Measurements from ENCODE around the gene PLIN4.

The PLIN4 gene

GRCh38 chr19:4488496-4488895 is 29.8 kb downstream of the PLIN4 start:
- no peak for DNase-seq

GRCh38 chr19:4487572-4487971 is 30.7 kb downstream of the PLIN4 start:
- no peak for DNase-seq

DNA sequence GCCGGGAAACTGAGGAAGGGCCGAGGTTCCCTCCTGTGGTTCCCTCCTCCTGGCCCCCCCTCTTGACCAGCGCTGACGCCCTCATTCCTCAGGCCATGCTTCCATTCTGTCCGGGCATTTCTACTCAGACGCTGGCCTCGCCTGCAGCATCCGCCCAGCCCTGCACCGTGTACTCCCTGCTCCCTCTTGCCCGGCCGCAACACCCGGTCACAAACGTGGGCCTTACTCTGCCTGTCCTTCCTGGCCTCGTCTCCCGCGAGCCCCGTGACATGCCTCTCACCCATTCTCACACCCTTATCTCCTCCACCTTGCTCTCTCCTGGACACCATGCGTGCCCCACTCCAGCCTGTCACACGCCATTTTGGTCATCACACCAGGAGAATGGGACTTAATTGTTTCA is 34.9 kb downstream of the PLIN4 start:
- DNase-seq = no peak

GRCh38 chr19:4482721-4483364 is 35.4 kb downstream of the PLIN4 start:
- DNase-seq = no peak

- DNase-seq = no peak
These were observed 41.1 kb downstream of the PLIN4 start for GRCh38 chr19:4477034-4477801.

DNA sequence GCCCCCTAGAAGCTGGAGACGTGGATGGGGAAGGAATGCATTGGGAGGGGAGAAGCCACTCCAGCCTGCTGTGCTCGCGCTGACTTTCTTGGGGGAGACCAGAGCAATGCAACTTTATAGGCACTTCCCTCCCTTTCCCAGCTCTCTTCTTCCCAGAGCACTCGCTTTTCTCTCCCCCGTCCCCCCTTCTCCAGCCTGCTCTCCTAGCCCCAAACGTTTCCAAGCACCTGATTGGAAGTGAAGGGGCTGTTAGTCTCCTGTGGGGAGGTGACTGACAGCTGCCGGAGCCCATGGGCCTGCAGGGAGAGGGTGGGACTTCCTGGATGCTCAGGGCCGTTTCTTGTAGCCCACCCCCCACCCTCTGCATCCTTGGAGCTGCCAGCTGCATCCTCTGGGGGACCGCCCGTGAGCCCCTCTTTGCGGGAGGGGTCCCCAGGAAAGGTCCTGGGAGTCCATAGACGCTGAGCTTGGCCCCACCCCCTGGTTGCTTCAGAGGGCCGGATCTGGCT is 43.7 kb downstream of the PLIN4 start:
- DNase-seq = no peak

DNA sequence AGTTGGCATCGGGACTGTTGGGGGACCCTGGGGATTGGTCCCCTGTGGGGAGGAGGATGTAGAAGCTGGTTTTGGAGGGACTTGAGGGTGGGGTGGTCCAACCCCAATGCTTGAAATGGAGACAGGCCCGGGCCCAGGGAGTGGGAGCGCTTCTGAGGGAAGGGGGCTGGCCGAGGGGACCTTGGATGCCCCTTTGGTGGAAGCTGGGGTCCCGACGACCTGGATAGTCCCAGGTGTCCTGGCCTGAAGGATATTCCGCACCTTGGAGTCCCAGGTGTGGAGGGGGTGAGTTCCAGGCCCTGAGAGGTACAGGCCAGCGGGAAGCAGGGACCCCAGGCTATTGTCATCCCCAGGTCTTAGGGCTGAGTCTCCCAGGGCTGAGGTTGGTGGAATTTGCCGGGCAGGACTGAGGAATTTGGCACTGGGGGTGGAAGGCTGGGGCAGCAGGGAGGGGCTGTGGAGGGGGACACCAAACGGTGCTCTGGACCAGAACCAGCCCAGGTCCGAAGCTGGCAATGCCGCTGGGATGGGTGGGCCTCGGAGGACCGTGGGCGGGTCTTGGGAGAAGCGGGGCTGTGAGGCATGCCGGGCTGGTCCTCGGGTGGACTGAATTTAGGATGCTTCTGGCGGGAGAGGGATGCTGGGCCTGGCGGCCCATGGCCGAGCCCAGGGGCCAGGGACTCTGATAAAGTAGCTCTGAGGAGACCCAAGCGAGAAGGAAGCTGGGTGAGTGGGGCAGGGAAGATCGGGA is 44.3 kb downstream of the PLIN4 start:
- no peak for DNase-seq

DNA sequence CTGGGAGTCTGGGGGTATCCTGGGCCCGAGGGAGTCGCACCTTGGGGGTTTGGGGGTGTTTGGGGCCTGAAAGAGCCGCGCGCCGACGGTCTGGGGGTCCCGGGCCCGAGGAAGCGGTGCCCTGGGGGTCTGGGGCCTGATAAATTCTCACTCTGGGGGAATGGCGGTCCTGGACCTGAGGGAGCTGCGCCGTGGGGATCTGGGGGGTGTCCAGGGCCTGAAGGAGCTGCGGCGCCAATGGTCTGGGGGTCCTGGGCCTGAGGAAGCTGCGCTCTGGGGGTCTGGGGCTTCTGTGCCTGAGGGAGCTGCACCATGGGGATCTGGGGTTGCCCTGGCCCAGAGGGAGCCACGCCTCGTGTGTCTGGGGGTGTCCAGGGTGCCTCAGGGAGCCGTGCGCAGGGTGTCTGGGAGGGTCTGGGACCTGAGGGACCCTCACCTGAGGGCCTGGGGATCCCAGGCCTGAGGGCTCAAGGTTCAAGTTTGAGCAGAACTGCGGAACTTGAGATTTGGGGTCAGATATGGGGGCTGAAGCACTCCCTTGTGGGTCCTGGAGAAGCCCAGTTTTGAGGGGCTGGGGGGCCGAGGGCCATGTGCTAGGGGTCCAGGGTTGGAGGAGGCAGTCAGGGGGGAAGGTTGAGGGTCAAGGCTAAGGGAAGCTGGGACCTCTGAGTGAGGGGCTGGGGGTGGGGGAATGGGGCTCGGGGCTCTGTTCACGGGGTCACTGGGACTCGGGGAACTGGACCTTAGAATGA is 45.1 kb downstream of the PLIN4 start:
- no peak for DNase-seq

DNA sequence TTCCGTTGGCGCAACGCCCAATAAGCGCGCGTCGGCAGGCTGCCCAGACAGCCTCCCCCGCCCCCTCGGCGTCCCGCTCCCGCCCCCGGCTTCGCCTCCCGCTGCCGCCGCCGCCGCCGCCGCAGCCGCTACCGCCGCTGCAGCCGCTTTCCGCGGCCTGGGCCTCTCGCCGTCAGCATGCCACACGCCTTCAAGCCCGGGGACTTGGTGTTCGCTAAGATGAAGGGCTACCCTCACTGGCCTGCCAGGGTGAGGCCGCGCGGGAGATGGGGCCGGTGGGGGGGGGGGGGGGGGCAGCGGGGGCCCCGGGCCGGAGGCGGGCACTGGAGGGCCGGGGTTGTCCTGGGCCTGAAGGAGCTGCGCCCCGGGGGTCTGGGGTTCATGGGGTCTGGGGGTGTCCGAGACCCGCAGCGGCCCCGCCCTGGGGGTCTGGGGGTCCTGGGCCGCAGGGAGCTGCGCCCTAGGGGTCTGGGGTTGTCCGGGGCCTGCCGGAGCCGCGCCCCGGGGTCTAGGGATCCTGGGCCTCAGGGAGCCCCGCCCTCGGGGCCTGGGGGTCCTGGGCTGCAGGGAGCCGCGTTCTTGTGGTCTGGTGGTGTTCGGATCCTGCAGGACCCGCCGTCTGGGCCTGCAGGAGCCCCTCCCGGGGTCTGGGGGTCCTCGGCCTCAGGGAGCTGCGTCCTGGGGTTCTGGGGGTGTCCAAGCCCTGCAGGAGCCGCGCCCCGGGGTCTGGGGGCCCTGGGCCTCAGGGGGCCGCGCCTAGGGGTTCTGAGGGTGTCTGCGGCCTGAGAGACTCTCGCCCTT is 45.9 kb downstream of the PLIN4 start, which contains the start of gene HDGFL2:
HDGFL2 (plus strand) TSS at position 124 of the 801 bp plus-strand sequence; CDS start at position 178, 54 bp downstream.
- DNase-seq = no peak

DNA sequence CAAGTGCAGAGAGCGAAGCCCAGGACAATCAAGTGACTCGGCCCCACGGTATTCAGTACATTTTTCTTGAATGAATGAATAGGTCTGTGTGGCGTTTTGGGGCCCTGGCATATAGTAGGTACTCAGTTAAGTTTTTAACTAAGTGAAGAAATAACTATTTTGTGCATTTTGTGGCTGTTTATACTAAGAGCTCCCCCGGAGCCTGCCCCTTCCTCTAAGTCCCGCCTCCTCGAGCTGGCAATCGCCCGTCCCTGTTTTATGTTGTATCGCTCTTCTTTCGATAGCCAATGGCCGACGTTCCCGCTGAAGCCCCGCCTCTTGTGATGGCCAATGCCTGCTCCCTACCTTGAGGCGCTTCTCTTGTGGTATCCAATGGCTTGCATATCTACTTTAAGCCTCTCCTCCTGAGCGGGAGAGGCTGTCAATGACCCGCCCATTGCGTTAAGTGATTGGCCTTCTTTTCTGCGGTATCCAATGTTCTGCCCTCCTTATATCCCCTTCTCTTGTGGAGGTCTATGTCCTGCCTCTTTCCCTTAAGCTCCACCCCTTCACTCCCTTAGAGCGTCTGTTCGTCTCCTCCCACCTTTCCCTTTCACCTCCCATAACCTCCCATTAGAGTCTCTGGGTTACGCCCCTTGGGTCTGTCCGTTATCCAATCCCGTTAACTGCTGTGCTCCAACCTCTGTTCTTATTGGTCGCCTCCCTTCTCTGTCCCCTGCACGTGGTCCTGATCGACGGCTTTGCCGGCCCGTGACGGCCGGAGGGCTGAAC is 46.7 kb downstream of the PLIN4 start:
- DNase-seq = peak; percentile 98

DNA sequence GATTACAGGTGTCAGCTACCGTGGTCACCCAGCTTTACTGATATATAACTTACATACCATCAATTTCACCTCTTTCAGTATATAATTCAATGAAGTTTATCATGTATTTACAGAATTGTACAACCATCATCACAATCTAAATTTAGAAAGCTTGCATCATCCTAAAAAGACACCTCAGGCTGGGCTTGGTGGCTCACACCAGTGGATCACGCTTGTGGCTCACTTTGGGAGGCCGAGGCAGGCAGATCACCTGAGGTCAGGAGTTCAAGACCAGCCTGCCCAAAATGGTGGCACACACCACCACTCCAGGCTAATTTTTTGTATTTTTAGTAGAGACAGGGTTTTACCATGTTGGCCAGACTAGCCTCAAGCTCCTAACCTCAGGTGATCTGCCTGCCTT is 50.5 kb downstream of the PLIN4 start:
- no peak for DNase-seq

DNA sequence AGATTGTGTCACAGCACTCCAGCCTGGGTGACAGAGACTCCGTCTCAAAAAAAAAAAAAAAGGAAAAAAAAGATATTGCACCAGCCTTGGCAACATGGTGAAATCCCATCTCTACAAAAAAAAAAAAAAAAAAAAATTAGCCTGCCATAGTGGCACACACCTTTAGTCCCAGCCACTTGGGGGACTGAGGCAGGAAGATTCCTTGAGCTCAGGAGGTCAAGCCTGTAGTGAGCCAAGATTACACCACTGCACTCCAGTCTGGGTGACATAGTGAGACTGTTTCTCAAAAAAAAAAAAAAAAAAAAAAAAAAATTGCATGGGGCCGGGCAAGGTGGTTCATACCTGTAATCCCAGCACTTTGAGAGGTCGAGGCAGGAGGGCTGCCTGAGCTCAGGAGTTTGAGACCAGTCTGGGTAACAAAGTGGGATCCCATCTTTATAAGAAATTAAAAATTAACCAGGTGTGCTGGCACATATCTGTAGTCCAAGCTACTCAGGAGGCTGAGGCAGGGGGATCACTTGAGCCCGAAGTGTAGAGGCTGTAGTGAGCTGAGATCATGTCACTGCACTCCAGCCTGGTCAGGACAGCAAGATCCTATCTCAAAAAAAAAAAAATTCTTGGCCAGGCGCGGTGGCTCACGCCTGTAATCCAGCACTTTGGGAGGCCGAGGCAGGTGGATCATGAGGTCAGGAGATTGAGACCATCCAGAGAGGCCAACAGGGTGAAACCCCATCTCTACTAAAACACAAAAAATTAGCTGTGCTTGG is 53.3 kb downstream of the PLIN4 start:
- DNase-seq = no peak

- peak; percentile 98 for DNase-seq
These were observed 60.5 kb downstream of the PLIN4 start, which contains the start of gene UBXN6 for GRCh38 chr19:4457654-4458395. UBXN6 (minus strand) TSS chr19:4457794; CDS start chr19:4457697, 97 bp downstream.

GRCh38 chr19:4456843-4457653 is 61.2 kb downstream of the PLIN4 start:
- peak; percentile 66 for DNase-seq

DNA sequence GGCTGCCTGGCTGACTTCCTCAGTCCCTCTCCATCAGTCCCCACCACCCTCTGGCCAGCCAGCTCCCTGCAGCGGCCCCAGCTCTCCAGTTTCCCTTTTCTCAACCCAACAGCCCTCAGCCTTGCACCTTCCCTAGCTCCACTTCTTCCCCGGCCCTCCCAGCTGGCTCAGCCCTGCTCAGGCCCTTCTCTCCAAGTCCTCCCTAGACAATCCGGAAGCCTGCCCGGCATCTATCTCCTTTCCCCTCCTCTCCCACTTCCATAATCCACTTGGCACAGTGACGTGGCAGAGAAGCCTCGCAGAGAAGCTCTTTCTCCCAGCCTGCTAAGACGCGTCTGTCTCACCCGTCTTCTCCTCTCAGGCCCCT is 61.8 kb downstream of the PLIN4 start:
- DNase-seq = no peak

- DNase-seq = no peak
These were observed 62.4 kb downstream of the PLIN4 start for GRCh38 chr19:4455719-4456475.

Data from CD4-positive, alpha-beta T cell treated with Interleukin-6 for 4 hours (primary cell).